DMS53 treated with DMSO at 0.1 percent for 48 hours (cell line): ENCODE measurements around the gene PRDM15.

ENCODE experiments used
- DNase-seq: peaks from one replicate; lab custom pipeline; 2025; ENCODE audit not compliant: unreplicated experiment; lab: John Stamatoyannopoulos, UW

Gene PRDM15, protein sequence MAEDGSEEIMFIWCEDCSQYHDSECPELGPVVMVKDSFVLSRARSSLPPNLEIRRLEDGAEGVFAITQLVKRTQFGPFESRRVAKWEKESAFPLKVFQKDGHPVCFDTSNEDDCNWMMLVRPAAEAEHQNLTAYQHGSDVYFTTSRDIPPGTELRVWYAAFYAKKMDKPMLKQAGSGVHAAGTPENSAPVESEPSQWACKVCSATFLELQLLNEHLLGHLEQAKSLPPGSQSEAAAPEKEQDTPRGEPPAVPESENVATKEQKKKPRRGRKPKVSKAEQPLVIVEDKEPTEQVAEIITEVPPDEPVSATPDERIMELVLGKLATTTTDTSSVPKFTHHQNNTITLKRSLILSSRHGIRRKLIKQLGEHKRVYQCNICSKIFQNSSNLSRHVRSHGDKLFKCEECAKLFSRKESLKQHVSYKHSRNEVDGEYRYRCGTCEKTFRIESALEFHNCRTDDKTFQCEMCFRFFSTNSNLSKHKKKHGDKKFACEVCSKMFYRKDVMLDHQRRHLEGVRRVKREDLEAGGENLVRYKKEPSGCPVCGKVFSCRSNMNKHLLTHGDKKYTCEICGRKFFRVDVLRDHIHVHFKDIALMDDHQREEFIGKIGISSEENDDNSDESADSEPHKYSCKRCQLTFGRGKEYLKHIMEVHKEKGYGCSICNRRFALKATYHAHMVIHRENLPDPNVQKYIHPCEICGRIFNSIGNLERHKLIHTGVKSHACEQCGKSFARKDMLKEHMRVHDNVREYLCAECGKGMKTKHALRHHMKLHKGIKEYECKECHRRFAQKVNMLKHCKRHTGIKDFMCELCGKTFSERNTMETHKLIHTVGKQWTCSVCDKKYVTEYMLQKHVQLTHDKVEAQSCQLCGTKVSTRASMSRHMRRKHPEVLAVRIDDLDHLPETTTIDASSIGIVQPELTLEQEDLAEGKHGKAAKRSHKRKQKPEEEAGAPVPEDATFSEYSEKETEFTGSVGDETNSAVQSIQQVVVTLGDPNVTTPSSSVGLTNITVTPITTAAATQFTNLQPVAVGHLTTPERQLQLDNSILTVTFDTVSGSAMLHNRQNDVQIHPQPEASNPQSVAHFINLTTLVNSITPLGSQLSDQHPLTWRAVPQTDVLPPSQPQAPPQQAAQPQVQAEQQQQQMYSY

DNA sequence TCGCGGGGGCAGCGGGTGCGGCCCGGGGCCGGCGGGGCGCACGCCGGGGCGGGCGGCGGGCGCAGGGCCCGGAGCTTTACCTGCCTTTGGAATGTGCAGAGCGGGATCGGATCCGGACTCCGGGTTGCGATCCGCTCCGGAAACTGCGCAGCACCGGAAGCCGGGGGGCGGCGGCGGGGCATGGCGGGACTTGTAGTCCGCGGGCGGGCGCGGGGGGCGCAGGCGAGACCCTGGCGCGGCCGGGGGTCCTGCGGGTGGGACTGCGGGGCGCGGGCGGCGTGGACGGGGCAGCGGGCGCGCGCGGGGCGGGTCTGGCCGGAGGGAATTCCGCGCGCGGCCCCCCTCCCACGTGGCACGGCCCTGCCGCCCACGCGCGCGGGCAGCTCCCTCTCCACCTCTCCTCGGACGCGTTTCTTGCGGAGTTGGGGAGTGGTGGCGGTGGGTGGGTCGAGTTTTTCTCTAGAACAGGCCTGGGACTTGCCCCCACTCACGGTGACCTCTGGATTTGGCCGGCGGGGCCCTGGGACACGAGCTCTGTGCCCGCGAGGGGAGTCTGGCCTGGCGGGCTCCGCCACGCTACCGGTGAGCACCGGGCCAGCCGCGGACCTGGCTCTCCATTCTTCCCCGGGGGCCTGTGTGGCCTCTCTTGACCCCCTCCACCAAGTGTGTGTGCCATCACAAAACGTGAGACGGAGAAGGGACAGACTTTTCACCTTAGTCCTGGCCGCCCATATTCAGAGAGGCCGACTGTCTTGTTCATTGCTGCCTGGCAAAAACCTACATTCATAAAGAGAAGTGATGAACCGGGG, at the start of gene PRDM15:
PRDM15 (minus strand) TSS at position 155 of the 809 bp plus-strand sequence. CDS start 18,981 bp downstream, outside the sequence.
- DNase-seq = peak; percentile 28

DNA sequence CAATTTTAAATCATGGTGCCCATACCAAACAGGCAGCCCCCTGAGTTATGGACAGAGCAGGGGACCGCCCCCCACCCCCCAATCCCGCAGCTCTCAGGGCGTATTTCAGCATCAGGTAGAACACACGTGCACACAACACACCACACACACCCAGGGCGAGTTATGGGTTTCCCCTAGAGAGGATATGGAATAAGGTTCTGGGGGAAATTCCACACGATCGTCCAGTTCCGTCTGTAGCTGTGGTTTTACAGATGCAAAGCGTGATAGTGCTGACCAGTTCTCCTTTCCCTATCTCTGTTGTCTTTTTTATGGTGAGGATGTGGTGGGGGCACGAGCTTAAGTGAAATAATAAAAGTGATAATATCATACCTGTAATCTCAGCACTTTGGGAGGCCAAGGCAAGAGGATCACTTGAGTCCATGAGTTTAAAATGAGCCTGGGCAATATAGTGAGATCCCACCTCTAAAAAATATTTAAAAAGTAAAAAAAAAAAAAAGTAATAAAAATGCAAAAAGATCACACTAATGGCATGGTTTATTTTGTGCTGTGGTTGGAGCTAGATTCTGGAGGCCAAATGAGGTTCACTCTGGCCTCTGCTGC, 49.6 kb upstream of the PRDM15 start:
- no peak for DNase-seq

DNA sequence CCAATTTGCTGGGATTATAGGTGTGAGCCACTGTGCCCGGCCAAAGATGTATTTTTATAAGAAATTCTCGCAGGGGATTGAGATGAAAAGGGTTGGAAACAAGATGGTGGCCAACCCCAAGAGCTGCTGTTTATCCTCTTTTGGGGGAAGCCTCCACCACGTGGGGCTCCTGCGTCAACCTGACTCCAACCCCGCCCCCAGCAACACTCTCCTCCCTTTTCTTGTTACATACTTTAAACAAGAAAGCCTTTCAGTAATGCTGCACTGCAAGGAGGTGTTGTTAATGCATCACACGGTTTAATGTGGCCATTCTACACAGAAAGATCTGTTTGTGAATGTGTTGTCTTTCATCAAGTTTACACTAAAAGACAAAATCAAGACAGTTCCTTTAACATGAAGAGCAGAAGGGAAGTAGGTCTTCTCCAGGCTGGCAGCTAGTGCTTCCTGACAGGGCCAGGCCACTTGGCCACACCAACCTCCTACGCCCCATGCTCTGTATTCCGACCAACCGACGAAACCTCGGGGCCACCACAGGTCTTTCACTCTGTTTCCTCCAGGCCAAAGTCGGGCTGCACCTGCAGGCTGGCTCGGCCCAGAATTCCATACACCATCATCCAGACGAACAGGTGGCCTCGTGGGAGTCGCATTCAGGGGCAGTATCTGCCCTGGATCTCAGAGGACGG, 48.7 kb upstream of the PRDM15 start:
- DNase-seq = no peak

DNA sequence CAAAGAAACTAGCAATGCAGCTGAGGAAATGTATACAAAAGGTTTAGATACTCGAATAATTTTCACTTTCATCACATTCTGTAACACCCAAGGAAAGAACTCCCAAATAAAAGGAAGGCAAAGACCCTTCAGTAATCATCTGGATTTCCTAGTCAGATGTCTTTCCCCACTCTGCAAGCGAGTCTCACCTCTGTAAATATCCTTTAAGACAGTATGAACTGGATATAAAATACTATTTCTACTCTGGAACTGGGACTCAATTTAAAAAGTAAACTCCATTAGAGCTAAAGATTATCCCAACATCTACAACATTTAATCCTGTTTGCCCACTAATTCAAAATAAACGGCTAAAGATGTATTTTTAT, 47.6 kb upstream of the PRDM15 start:
- no peak for DNase-seq

DNA sequence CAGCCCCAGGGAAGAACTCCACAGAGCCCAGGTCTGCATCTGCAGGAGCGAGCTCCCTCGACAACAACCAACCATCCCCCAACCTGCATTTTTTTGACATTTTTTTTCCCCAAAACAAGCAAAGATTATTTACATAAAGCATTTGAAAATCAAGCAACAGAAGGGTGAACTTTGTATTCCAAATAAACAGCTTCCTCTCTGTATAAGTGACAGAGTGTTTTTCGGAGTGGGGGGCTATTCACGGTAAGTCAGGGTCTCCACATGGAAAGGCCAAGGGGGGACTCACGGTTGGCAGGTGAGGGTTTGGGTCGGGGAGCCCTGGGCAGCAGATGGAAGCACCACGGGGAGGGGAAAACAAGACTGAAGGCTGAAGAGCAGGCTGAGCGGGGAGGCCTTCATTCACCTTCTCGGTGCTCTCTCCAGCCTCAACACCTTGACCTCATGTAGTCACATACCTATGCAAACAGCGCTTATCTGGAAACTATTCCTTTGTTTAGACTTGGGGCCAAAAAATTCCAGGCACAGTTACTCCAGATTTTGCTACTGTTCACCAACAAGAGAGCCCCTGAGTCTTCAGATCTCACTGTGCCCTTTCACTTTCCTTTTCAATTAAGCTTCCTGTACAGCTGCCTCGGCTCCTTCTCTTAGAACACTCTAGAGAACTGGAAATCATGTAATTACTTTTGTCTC, 47.1 kb upstream of the PRDM15 start:
- DNase-seq = peak; percentile 25

DNA sequence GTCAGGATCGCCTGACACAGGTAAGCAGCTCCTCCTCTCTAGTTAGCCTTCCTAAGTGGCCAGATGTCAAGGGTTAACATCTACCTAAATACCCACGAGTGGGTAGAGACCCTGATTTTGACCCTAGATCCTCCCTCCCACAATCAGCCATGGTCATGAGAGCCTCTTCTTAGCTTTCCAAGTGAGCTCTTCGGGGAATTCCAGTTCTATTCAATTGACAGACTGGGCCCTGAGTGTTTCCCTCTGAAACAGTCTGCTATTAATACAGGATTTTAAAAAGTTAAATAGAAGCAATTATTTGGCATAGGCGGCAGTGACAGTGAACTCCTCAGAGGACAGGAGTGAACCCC, 46.6 kb upstream of the PRDM15 start:
- no peak for DNase-seq

DNA sequence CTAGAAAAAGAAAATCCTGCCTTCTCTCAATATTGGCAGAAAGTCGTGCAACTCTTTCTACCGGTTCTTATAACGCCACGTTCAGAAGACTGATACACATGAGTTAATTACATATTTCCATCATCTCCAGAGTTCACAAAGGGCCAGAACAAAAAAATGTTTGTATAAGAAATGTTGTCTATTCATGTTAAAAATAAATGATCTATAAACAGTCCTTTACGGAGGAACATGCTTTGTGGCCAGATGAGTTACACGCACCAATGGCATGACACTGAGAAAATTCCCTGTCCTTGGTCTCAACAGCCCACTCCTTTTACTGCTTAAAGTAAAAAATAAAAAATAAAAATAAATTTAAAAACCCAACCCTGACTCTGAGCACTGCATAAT, 45.2 kb upstream of the PRDM15 start:
- DNase-seq = no peak

DNA sequence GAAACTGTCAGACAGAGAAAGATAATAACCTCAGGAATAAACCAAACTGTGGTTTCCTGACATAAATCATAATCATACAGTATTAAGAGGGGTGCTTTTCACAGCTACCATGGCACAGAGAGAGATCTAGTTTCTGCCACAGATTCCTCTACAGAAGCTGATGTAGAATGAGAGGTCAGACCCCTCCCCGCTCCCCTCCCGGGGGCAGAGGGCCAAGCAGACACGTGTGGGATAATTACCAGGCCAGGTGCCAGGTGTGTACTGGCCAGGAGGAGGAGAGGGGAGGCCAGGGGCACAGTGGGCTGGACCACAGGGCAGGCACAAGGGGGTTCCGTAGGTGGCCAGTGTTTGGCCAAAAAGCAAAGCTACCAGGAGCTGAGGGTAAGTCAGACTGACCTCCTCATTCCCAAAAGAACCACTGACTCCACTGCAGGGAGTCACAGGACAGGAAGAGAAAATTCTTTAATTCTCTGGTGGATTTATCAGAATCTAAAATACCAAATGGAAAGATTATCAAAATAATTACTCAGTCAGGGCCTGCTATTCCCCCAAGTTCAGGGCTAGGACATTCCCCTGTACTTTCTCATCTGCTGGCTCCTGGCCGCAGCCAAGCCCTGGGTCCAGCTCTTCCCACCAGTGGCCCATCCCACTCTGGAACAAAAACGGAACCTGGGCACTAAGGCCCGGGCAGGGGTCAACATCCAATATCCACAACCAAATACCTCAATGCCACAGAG, 44.7 kb upstream of the PRDM15 start:
- DNase-seq = no peak

DNA sequence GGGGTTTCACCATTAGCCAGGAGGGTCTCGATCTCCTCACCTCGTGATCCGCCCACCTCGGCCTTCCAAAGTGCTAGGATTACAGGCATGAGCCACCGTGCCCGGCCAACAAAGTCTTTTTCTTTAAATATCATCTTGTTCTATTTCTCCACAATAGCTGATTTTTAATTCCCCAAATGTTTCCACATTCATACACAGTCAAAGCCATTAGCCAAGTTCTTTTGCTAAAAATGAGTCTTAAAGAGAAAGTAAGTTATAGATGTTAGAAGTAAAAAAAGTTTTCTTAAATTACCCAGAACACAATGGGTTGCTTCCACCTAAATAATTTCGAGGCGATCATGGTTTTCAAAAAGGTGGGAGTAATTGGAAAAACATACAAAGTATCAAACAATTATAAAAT, 44.0 kb upstream of the PRDM15 start:
- no peak for DNase-seq

DNA sequence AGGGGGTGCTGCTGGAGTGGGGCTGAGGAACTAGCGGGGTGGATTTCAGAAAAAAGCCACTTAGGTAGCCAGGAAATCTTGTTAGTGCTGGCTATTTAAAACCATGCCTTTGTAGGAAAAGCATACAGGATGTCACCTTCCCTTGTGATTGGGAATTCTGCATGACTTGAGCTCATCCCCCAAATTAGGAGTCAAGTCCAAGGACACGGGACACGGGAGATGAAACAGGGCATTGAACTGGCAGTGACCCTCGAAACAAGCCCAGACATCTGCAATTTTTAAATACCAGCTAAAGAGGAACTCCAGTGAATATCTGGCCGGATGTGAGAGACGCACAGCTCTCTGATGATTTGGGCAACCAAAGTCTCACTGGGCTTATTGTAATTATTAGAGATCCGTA, 41.9 kb upstream of the PRDM15 start:
- DNase-seq = no peak

DNA sequence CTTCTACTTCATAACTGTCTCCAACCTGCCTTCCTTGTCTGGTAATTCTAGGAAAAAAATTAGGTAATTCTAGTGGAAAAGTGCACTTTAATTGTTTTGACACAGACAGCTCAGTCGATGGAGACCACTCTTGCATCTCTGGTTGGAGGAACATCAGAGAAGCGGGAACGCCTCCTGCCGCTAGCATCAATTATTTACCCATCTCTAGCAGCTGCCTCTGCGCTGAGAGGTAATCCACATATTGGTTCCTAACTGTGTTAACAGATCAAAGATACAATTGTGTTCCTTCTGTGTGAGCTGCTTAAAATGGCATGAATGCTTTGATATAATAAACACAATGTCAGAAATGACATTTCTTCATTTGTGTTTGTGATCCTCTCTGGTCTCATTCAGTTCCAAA, 41.3 kb upstream of the PRDM15 start:
- DNase-seq = no peak

DNA sequence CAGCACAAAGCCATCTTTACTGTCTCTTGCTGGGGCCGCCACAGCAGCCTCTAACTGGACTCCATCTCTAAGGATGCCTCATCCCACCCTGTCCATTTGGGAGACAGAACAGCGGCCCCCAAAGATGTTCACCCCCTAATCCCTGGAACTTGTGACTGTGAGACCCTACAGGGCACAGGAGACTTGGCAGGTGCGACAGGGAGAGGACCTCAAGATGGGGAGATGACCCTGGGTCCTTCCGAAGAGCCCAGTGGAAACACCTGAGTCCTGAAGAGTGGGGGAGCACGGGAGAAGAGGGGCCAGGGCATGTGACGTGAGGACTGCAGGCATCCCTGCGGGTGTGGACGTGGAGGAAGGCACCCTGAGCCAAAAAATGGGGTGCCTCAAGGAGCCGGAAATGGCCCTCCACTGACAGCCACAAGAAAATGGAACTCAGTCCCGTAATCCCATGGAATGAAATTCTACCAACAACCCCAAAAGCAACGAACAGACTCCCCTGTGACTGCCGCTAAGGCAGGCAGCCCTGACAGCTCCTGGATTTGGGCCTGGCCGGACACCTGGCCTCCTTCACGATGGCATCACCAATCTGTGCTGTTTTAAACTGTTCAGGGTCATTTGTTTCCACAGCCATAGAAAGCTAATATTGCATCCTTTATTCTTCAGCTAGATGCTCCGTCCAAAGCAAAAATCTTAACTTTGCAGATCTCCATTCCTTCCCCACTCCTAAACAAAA, 40.7 kb upstream of the PRDM15 start:
- DNase-seq = no peak

DNA sequence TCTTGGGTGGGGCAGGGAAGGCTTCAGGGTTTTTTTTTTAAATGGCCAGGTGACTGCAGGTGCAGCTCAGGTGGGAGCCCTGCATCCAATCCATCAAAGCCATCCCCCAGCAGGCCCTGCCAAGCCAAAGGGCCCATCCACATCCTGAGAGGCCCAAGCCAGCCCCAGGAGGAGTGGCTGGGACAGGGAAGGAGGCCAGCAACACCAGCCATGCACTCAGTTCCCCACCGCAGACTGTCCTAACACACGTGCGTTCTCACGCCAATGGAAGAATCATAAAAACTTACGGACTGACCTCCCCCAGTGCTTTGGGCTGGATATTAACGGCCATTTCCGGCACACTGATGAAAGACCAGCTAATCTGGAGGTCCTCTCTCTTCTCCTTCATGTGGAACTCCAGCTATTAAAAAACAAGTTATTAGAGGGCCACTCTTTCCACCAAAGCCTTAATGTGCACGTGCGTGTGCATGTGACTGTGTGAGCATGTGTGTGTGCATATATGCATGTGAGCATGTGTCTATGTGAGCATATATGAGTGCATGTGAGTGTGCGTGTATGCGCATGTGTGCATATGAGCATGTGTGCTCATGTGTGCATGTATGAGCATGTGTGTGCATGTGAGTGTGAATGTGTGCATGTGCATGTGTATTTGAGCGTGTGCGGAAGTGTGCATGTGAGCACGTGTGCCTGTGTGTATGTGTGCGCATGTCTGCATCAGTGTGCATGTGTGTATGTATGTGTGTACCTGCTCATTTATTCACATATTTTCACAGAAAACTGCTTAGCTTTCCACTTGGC, 39.6 kb upstream of the PRDM15 start:
- DNase-seq = no peak

DNA sequence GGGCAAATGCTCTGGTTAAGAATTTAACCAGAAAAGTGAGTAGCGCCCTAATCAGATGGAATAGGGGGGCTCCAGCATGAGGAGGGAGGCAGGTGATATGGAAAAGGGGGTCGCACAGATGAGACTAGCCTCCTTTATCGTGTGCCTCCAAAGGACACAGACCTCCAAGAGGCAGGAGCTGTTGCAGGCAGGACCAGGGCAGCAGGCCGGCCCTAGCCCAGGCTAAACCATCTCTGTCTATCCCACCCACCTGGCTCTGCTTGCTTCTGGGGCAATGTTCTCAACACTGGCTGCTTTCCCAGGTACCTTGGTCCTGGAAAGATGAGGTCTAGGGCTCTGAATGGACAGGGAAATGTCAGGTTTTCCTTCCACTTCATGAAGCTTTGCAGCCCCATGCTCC, 38.4 kb upstream of the PRDM15 start:
- DNase-seq = no peak

DNA sequence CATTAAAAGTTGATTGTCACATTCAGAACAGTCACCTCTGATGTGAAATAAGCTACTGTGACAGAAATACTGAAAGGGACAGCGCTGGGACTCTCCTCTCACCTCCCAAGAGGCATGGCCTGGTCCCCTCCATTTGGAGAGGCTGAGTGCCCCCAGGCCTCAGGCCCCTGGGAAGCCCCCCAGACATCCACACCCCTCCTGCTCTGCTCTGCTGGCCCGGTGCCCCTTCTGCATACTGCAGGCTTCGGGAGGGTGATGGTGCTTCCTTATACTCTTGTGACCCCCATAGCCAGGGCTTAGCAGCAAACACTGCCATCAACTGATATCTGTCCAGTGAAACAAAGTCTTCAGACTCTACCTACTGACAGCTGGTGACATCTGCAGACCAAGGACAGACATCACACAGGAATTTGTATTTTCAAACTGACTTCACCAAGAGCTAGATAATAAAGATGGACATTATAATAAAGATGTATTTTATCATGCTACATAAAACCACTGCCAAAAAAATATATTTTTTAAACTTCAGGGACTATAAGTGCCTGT, 37.8 kb upstream of the PRDM15 start:
- DNase-seq = no peak

DNA sequence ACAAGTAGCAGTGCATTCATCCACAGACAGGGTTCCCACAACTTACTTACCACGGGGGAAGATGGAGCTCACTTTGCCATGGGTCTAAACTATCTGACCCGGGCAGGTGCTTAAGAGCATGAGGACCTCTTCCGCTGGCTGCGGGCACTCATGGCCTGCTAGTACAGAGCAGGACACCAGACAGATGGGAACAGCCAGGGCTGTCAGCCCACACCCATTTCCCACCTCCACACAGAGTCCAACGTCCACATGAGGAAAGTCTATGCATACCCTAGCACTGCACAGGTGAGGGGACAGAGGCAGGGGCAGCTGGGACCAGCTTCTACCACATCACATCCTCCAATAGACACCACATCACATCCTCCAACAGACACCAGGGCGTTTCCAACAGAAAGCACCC, 35.8 kb upstream of the PRDM15 start:
- DNase-seq = no peak

DNA sequence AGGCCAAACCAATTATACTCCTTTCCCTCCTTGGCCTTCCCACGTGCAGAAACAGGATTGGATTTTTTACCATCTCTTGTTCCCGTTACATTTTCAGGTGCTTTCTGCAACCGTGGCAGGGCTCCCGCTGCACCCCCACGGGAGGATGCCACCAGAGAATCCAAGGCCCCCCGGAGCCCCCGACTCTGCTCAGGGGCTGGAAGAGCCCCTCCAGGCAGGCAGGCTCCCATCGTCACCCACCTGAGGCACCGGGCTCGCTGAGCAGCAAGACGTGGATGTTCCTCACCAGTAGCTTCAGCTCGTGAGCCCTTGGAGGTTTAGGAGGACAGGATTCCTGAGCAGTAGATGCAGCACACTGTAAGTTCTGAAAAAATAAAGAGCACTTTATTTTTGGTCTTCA, 35.2 kb upstream of the PRDM15 start:
- no peak for DNase-seq
